Transverse colon (tissue), 4 donors: ENCODE data around the gene WFS1. TPM values are rescaled to one million over a fixed set of nuclear protein-coding genes. Genes with fewer than 3 reads are reported as not detected.

ENCODE experiments used
- DNase-seq: peaks from one replicate; pipeline ENCODE4 v3.0.0-alpha.2; 2019
- H3K27ac ChIP-seq, 4 donors: fragments of 200-600 bp; sonication (generic); 2 replicates each; pipeline ENCODE4 v1.5.1; 2016 to 2018; ENCODE audit warnings: inconsistent platforms in 4 of 4
- H3K27me3 ChIP-seq: fragments of 200-600 bp; sonication (generic); 2 replicates; pipeline ENCODE4 v1.5.1; 2017; ENCODE audit warnings: inconsistent platforms
- H3K36me3 ChIP-seq, 4 donors: fragments of 200-600 bp; sonication (generic); 2 replicates each; pipeline ENCODE4 v1.5.1; 2017 to 2019; ENCODE audit warnings: inconsistent platforms in 4 of 4
- H3K4me1 ChIP-seq, 4 donors: fragments of 200-600 bp; sonication (generic); 2 replicates each; pipeline ENCODE4 v1.5.1; 2017 to 2020; ENCODE audit warnings: inconsistent platforms in 4 of 4
- H3K4me3 ChIP-seq, 4 donors: fragments of 200-600 bp; sonication (generic); 1 replicate in 1 of 4; 2 replicates in 3 of 4; pipeline versions ENCODE4 v1.5.1 to v1.6.1; 2017 to 2019; ENCODE audit warnings: inconsistent platforms in 4 of 4
- H3K9me3 ChIP-seq, 2 donors: fragments of 200-600 bp; sonication (generic); 2 replicates each; pipeline ENCODE4 v1.5.1; 2017 to 2019; ENCODE audit warnings: inconsistent platforms in 2 of 2
- CTCF ChIP-seq, 5 experiments: fragments of 200-600 bp in 3 of 5; fragments of 450-650 bp in 2 of 5; sonication (generic) in 3 of 5; IDR thresholded peaks; 1 replicate in 2 of 5; 2 replicates in 3 of 5; pipeline ENCODE4 v1.5.1; 2016 to 2017; ENCODE audit warnings: antibody characterized with exemption in 5 of 5, inconsistent platforms in 3 of 5, mild to moderate bottlenecking in 2 of 5, moderate library complexity in 1 of 5
- EP300 ChIP-seq: sonication (generic); formaldehyde crosslinking; IDR thresholded peaks from one replicate; pipeline ENCODE4 v1.6.1; 2017; ENCODE audit warnings: antibody characterized with exemption, low read depth
- POLR2A ChIP-seq: fragments of 450-650 bp; IDR thresholded peaks from one replicate; pipeline ENCODE4 v1.6.1; 2016; ENCODE audit warnings: antibody characterized with exemption, mild to moderate bottlenecking, moderate library complexity
- POLR2AphosphoS5 ChIP-seq, 3 donors: sonication (generic); formaldehyde crosslinking; IDR thresholded peaks; one replicate each; pipeline ENCODE4 v1.6.1; 2016; ENCODE audit warnings: antibody characterized with exemption in 3 of 3
- WGBS, 2 donors: methylation state at CpG; one replicate each; pipeline ENCODE4 v1.1.5; 2018; ENCODE audit warnings: low coverage in 1 of 2; 5-methylcytosine and 5-hydroxymethylcytosine counted together
- in situ Hi-C, 4 donors: fragments of 200-750 bp; cut with MboI; loops; one replicate each; pipeline versions ENCODE4 v1.15.0 to v1.15.1; 2017; ENCODE audit warnings: low sequenced_read_pairs in 3 of 4, low pct_ligation_motif_present in 1 of 4, low pct_unique_long_range_greater_than_20kb in 1 of 4
- intact Hi-C: fragments of 100-400 bp; cut with DNase I; formaldehyde crosslinking; loops from one replicate; pipeline ENCODE4 v1.15.1; 2023; ENCODE audit warnings: low total_unique reads
- total RNA-seq, 4 donors: library from RNA; depleted of rRNA; stranded (reverse); fragments of >200 nt; gene quantifications; one replicate each; pipeline ENCODE4 v1.1.0, GENCODE V29; 2016

Gene WFS1
- total RNA-seq, 4 donors from 2014 or later, result 11.5 to 23.5 (median 20.8) TPM

GRCh38 chr4:6270636-6271121, 1.0 kb downstream of the WFS1 start:
- in situ Hi-C loops, result loop anchor here in 1 of 4 donors (25.0 kb wide), 1 partner anchor 292 kb away; no protein-coding TSS in a partner anchor
- DNase-seq, result no peak
- Histone ChIP-seq H3K9me3 (no peaks in the 10 kb centered on the region), H3K4me1 (peaks cover 32 to 51% (median 41%) of the 10 kb centered on the region in 4 donors), H3K27me3 (no peaks in the 10 kb centered on the region), H3K4me3 (peak overlapping the region; percentile 60 to 97 (median 86)), H3K36me3 (no peaks in the 10 kb centered on the region), H3K27ac (peak overlapping the region; percentile 81 to 94 (median 92))
- intact Hi-C loops, result no loop called here
- 18% methylated on average over 8 of the region's 8 CpGs; no CpG with 5 or more reads in 1 of the 2 donors for WGBS, 2 donors
- TF ChIP-seq POLR2A, result no peak
- no peak for TF ChIP-seq CTCF (IDR thresholded peaks at IDR 0.05)
- TF ChIP-seq POLR2AphosphoS5 (IDR thresholded peaks at IDR 0.05), result no peak
- TF ChIP-seq EP300, result no peak

- no peak for TF ChIP-seq EP300
- TF ChIP-seq POLR2A, result no peak
- TF ChIP-seq CTCF (IDR thresholded peaks at IDR 0.05), result no peak
- intact Hi-C loops, result no loop called here
- Histone ChIP-seq H3K36me3 (no peaks in the 10 kb centered on the region), H3K4me3 (peak overlapping the region in 2 of 4 donors; percentile 78 to 97), H3K4me1 (peaks cover 36 to 55% (median 46%) of the 10 kb centered on the region in 4 donors), H3K27ac (peak overlapping the region; percentile 81 to 94 (median 92)), H3K9me3 (no peaks in the 10 kb centered on the region), H3K27me3 (no peaks in the 10 kb centered on the region)
- in situ Hi-C loops, result loop anchor here in 1 of 4 donors (25.0 kb wide), 1 partner anchor 291 kb away; no protein-coding TSS in a partner anchor
- DNase-seq, result no peak
- WGBS, 2 donors, result 40 to 56% methylated on average over 2 to 9 of the region's 9 CpGs
These were observed 1.6 kb downstream of the WFS1 start for GRCh38 chr4:6271206-6271605.

DNA sequence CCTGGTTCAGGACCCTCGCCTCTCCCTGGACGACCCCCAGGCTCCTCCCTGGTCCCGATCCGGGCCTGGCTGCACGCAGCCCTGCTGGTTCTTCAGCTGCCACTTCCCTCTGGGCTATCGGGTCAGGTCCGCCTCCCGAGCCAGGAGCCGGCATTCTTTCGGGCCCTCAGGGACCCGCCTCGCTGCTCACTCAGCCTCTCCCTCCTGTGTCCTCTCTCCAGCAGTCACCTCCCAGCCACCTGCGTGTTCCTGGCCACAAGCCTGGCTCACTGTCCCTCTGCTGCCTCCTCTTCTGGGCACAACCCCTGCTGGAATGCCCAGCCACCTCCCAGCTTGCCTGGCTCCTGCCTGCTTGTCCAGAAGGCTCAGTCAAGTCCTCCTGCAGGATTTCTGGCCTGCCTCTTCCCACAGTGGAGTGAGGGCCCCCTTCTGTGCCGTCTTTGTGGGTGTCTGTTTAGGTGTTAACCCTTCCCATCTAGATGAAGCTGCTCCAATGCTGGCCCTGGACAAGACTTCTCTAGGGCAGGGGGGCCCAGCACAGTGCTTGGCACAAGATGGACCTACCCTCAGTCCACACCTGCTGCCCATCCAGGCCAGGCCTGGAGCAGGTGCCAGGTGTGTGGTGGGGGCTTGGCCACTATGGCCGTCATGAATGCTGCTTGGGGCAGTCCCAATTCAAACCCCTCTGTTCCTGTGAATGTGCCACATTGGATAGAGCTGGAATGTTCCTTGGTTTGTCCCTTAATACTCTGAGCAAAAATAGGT, 2.2 kb downstream of the WFS1 start:
- Histone ChIP-seq H3K4me3 (peak overlapping the region in 1 of 4 donors; percentile 78), H3K27ac (peak overlapping the region; percentile 81 to 94 (median 92)), H3K36me3 (no peaks in the 10 kb centered on the region), H3K9me3 (no peaks in the 10 kb centered on the region), H3K27me3 (no peaks in the 10 kb centered on the region), H3K4me1 (peaks cover 40 to 62% (median 50%) of the 10 kb centered on the region in 4 donors)
- peak; percentile 35 for DNase-seq
- intact Hi-C loops (no loop called here), in situ Hi-C loops (loop anchor here in 1 of 4 donors (25.0 kb wide), 1 partner anchor 290 kb away; no protein-coding TSS in a partner anchor)
- TF ChIP-seq POLR2AphosphoS5 (IDR thresholded peaks at IDR 0.05) (no peak), EP300 (no peak), POLR2A (no peak), CTCF (IDR thresholded peaks at IDR 0.05) (no peak)
- 23 to 37% methylated on average over 4 to 15 of the region's 15 CpGs for WGBS, 2 donors

- no peak for DNase-seq
- 54 to 56% methylated on average over 3 to 14 of the region's 15 CpGs for WGBS, 2 donors
- H3K36me3 ChIP-seq, result no peaks in the 10 kb centered on the region
- in situ Hi-C loops, result loop anchor here in 1 of 4 donors (25.0 kb wide), 1 partner anchor 289 kb away; no protein-coding TSS in a partner anchor
- H3K27ac ChIP-seq, result peak overlapping the region; percentile 81 to 94 (median 92)
- H3K4me1 ChIP-seq, result peaks cover 49 to 70% (median 52%) of the 10 kb centered on the region in 4 donors
- TF ChIP-seq POLR2AphosphoS5 (IDR thresholded peaks at IDR 0.05) (peak in 1 of 3 donors; percentile 15), EP300 (no peak), POLR2A (no peak)
- H3K27me3 ChIP-seq, result no peaks in the 10 kb centered on the region
- intact Hi-C loops, result no loop called here
- H3K9me3 ChIP-seq, result no peaks in the 10 kb centered on the region
- no peak overlapping the region for H3K4me3 ChIP-seq
These were observed 3.4 kb downstream of the WFS1 start for GRCh38 chr4:6272863-6273660.
